ENCODE results near the gene ARL3.
A peak's percentile ranks its signal among the peaks of the same experiment; 100 is the strongest.

The ARL3 gene

DNA sequence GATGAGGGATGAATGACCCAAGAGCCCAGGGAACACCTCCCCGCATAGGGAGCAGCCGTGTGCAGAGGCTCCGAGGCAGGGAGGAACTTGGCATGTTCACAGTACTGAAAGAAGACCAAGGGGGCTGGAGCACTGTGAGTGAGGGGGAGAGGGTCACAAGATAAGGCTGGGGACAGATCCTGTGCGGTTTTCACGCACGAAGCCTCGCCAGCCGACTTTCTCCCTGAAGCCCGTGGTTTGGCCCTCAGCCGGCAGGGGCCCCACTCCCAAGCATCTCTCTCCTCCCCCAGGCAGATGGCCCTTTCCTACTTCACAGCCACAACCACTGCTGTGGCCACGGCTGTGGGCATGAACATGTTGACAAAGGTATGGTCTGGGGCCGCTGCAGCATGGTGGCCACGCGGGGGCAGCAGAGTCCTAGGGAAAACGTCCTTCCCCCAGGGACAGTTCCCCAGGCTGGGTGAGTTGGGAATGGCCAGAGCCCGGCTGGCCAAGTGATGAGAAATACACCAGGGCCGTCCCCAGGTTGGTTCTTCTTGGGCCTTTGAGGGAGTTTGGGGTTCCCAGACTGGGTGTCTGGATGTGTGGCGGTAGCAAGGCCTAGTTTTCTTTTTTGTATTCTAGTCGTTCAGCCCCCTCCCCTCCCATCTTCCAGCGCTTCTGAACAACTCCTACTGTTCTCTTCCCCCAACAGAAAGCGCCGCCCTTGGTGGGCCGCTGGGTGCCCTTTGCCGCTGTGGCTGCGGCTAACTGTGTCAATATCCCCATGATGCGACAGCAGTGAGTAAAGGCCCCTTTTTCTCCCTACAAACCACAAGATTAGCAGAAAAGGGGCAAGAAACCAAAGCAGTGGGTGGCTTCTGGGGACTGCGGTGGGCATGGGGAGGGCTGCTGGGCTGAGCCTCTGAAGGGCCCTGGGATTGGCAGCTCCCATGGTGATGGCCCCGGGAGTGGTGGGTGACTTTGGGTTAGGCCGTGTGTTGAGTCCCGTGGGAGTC, 15.1 kb upstream of the ARL3 start:
- Histone ChIP-seq H3K27me3 (replicated peaks; ENCODE audit: control insufficient read depth, insufficient read depth, low read length) (no peaks in the 10 kb centered on the region), H3K4me3 (replicated peaks; ENCODE audit: low read depth, low read length) (no peak overlapping the region), H3K36me3 (ENCODE audit: control insufficient read depth, insufficient read depth, low read length) (peaks cover 13% of the 10 kb centered on the region)
- TF ChIP-seq, protein P1, sequence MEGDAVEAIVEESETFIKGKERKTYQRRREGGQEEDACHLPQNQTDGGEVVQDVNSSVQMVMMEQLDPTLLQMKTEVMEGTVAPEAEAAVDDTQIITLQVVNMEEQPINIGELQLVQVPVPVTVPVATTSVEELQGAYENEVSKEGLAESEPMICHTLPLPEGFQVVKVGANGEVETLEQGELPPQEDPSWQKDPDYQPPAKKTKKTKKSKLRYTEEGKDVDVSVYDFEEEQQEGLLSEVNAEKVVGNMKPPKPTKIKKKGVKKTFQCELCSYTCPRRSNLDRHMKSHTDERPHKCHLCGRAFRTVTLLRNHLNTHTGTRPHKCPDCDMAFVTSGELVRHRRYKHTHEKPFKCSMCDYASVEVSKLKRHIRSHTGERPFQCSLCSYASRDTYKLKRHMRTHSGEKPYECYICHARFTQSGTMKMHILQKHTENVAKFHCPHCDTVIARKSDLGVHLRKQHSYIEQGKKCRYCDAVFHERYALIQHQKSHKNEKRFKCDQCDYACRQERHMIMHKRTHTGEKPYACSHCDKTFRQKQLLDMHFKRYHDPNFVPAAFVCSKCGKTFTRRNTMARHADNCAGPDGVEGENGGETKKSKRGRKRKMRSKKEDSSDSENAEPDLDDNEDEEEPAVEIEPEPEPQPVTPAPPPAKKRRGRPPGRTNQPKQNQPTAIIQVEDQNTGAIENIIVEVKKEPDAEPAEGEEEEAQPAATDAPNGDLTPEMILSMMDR (IDR thresholded peaks at IDR 0.05; ENCODE audit: insufficient read depth, low read length, poor library complexity, severe bottlenecking) = peak; percentile 75
- DNase-seq (ENCODE audit: extremely low read depth, insufficient read length) = peak; percentile 43

GRCh38 chr10:102727037-102727818, 13.0 kb upstream of the ARL3 start:
- H3K36me3 ChIP-seq (ENCODE audit: control insufficient read depth, insufficient read depth, low read length) = peaks cover 9% of the 10 kb centered on the region

GRCh38 chr10:102726274-102726673, 12.1 kb upstream of the ARL3 start:
- Histone ChIP-seq H3K4me3 (replicated peaks; ENCODE audit: low read depth, low read length) (no peak overlapping the region), H3K27me3 (replicated peaks; ENCODE audit: control insufficient read depth, insufficient read depth, low read length) (no peaks in the 10 kb centered on the region), H3K36me3 (ENCODE audit: control insufficient read depth, insufficient read depth, low read length) (peaks cover 6% of the 10 kb centered on the region)
- TF ChIP-seq, protein P1 (IDR thresholded peaks at IDR 0.05; ENCODE audit: insufficient read depth, low read length, poor library complexity, severe bottlenecking) = no peak
- no peak for DNase-seq (ENCODE audit: extremely low read depth, insufficient read length)

More at GRCh38 chr10:102727037-102727818, 13.0 kb upstream of the ARL3 start:
- no peak for DNase-seq (ENCODE audit: extremely low read depth, insufficient read length)
- H3K27me3 ChIP-seq (replicated peaks; ENCODE audit: control insufficient read depth, insufficient read depth, low read length) = no peaks in the 10 kb centered on the region
- TF ChIP-seq, protein P1 (IDR thresholded peaks at IDR 0.05; ENCODE audit: insufficient read depth, low read length, poor library complexity, severe bottlenecking) = no peak
- H3K4me3 ChIP-seq (replicated peaks; ENCODE audit: low read depth, low read length) = no peak overlapping the region

GRCh38 chr10:102723989-102724388, 9.8 kb upstream of the ARL3 start:
- H3K36me3 ChIP-seq (ENCODE audit: control insufficient read depth, insufficient read depth, low read length) = peaks cover 5% of the 10 kb centered on the region
- no peaks in the 10 kb centered on the region for H3K27me3 ChIP-seq (replicated peaks; ENCODE audit: control insufficient read depth, insufficient read depth, low read length)
- DNase-seq (ENCODE audit: extremely low read depth, insufficient read length) = no peak
- no peak overlapping the region for H3K4me3 ChIP-seq (replicated peaks; ENCODE audit: low read depth, low read length)
- TF ChIP-seq, protein P1 (IDR thresholded peaks at IDR 0.05; ENCODE audit: insufficient read depth, low read length, poor library complexity, severe bottlenecking) = no peak

- Histone ChIP-seq H3K4me3 (replicated peaks; ENCODE audit: low read depth, low read length) (no peak overlapping the region), H3K27me3 (replicated peaks; ENCODE audit: control insufficient read depth, insufficient read depth, low read length) (no peaks in the 10 kb centered on the region), H3K36me3 (ENCODE audit: control insufficient read depth, insufficient read depth, low read length) (peaks cover 7% of the 10 kb centered on the region)
- TF ChIP-seq, protein P1 (IDR thresholded peaks at IDR 0.05; ENCODE audit: insufficient read depth, low read length, poor library complexity, severe bottlenecking) = no peak
- no peak for DNase-seq (ENCODE audit: extremely low read depth, insufficient read length)
Observed at GRCh38 chr10:102721954-102722353, 7.8 kb upstream of the ARL3 start.

All from GM06990 (cell line).